Stimulated activated CD4-positive, alpha-beta T cell treated with anti-CD3 and anti-CD28 coated beads, Interleukin-4, amount 100 ng/mL, for 24 hours (primary cell): Measurements from ENCODE around the gene SOCS7.

Experiments
- DNase-seq: peaks from one replicate; pipeline ENCODE4 v3.0.0-alpha.2; 2020

Gene SOCS7

GRCh38 chr17:38443356-38444031 is 91.8 kb downstream of the SOCS7 start:
- DNase-seq: no peak

GRCh38 chr17:38444151-38444550 is 92.5 kb downstream of the SOCS7 start:
- DNase-seq: peak; percentile 60

- DNase-seq: no peak
Measured at GRCh38 chr17:38447502-38448085, 96.0 kb downstream of the SOCS7 start.

- no peak for DNase-seq
Measured at GRCh38 chr17:38448208-38448771, 96.6 kb downstream of the SOCS7 start.

GRCh38 chr17:38449364-38449763 is 97.7 kb downstream of the SOCS7 start:
- no peak for DNase-seq

- no peak for DNase-seq
Measured at GRCh38 chr17:38450557-38451029, 98.9 kb downstream of the SOCS7 start.

GRCh38 chr17:38451030-38451839 is 99.6 kb downstream of the SOCS7 start:
- no peak for DNase-seq

- no peak for DNase-seq
Measured at GRCh38 chr17:38451840-38452529, 100.3 kb downstream of the SOCS7 start.

GRCh38 chr17:38452719-38453118 is 101.1 kb downstream of the SOCS7 start:
- no peak for DNase-seq

GRCh38 chr17:38453951-38454421 is 102.3 kb downstream of the SOCS7 start:
- DNase-seq: no peak

- DNase-seq: no peak
Measured at GRCh38 chr17:38454532-38454931, 102.9 kb downstream of the SOCS7 start.
